ENCODE measurements around the gene TSSC4.
A peak's percentile ranks its signal among the peaks of the same experiment; 100 is the strongest.

Gene TSSC4

DNA sequence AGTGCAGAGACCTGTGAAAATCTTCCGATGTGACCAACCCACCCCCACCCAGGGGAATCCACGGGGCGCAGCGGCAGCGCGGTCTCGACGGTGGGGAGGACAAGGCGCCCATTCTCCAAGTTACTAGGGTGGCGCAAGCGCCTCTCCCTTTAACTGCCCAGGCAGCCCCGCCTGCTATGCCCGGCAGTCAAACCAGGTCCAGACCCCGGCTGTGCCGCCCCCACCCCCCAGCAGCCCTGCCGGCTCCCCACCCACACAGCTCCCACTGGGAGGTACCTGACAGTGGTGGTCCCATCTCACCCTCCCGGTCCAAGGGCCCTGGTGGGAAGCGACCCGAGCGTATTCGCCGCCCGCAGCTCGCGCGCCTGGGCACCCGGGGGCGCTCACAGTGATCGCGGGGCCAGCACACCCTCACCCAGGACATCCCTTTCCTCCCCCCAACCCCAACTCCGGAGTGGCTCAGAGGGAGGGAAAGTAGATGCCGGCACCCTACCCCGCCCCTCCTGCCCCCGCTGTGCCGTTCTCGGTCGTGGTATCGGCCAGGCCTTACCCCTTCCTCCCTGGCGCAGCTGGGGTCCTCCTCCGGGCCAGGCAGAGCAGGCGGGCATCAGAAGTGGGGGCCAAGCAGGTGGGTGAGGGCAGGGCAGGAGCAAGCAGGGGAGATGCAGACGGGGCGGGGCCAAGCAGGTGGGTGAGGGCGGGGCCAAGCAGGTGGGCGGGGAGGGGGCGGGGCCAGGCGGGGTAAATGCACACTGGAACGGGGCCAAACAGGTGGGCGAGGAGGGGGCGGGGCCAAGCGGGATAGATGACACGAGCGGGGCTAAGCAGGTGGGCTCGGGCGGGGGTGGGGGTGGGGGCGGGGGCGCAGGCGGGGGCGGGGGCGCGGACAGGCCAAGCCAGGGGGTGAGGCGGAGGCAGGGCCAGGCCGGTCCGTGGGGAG is 43.6 kb downstream of the TSSC4 start, which contains the start of gene TRPM5:
Gene TRPM5 (minus strand): TSS at position 634 of the 940 bp plus-strand sequence. CDS start 21,478 bp downstream, outside the sequence.
- Histone ChIP-seq H3K27ac (peak within 1 kb of the TSS in 4 of 21 experiments; percentile 21 to 54 (median 30)), H3K4me3 (peak within 1 kb of the TSS; percentile 1 to 38 (median 29))

DNA sequence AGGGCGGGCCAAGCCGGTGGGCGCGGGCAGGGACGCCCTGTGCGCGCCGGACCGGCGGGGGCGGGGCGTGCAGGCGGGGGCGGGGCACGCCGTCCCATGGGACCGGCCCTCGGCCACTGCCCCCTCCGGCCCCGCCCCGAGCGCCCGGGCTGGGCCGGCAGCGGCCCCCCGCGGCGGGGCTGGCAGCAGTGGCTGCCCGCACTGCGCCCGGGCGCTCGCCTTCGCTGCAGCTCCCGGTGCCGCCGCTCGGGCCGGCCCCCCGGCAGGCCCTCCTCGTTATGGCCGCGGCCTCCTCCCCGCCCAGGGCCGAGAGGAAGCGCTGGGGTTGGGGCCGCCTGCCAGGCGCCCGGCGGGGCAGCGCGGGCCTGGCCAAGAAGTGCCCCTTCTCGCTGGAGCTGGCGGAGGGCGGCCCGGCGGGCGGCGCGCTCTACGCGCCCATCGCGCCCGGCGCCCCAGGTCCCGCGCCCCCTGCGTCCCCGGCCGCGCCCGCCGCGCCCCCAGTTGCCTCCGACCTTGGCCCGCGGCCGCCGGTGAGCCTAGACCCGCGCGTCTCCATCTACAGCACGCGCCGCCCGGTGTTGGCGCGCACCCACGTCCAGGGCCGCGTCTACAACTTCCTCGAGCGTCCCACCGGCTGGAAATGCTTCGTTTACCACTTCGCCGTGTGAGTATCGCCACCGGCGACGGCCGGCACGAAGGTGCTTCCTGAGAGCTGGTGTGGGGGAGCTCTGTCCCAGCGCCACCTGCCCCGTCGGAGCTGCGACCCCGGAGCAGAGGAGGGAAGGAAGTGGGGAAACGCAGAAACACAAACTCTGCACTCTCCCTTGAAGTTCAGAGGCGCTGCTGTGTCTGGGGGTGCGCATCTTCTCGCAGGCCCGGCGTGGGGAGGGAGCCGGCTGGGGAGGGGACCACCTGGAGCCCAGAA is 44.5 kb downstream of the TSSC4 start, which contains the start of gene KCNQ1:
Gene KCNQ1 (plus strand): TSS at position 188 of the 925 bp plus-strand sequence. CDS start 91 bp downstream, at position 279.
- Histone ChIP-seq H3K4me3 (peak within 1 kb of the TSS; percentile 1 to 38 (median 29)), H3K27ac (peak within 1 kb of the TSS in 4 of 21 experiments; percentile 21 to 54 (median 30))

DNA sequence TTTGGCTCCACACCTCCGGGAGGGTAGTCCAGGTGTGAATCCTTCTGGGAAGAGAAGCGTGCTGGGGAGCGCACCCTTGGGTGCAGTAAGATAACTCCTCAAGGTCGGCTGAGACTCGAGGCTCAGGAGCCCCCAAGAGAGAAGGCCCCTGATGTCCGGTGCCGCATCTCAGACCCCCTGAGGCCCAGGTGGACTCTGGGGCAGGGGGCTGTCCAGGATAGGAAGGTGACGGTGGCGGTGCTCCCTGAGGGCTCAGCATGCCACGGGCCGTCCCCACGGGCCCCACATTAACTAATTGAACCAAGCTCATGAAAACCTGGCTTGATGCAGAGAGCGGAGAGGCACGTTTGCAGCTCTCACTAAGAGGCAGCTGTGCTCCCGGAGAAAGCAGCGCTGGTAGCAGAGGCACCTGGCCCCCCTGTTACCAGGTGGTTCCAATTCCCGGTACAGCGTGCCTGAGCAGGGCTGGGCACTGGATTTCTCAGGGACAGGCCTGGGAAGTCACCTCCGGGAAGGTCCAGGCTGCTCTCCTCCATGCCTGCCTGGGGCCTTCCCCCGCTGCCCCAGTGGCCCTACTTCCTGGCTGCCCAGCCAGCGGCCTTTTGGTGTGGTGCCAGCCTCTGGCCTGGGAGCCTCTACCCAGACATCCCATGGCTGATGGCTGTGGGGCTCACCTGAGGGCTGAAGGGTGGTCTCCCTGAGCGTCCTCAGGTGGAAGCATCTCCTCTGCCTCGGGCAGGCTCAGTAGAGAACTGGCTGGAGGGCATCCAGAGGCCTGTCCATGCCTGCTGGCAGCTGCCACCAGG is 45.4 kb downstream of the TSSC4 start:
- peak overlapping the region; percentile 1 to 38 (median 29) for H3K4me3 ChIP-seq

DNA sequence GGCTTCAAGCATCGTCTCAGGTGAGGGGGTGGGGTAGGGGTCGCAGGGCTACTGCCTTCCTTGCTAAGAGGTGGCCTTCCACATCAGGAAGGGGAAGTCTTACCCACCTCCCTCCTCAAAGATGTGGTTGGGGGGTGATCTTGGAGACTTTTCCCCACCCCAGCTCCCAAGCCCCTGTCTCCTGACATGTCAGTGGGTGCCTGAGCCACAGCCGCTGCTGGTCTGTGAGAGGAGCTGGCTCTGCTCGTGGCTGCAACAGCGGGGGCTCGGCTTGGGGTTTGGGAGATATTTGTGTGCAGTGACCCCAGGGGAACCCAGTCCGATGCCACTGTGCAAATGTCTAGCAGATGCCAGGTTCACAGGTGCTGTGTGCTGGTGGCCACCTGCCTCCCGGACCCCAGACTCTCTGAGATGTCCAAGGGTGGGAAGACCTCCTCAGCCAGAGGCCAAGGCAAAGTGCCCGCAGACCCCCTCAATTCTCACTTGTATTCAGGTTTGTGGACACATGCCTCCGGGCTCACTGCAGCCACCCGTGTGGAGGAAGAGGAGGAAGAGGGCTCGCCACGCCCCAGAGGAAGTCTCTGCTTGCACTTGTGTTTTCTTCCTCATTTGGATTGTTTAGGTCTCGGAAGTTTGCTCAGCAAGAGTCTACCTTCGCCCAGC is 46.2 kb downstream of the TSSC4 start:
- Histone ChIP-seq H3K27ac (peak overlapping the region in 6 of 21 experiments; percentile 20 to 69 (median 34)), H3K4me3 (peak overlapping the region in 1 of 7 experiments; percentile 31)

More for the DNA sequence above, 45.4 kb downstream of the TSSC4 start:
- peak overlapping the region in 4 of 21 experiments; percentile 20 to 69 (median 39) for H3K27ac ChIP-seq

DNA sequence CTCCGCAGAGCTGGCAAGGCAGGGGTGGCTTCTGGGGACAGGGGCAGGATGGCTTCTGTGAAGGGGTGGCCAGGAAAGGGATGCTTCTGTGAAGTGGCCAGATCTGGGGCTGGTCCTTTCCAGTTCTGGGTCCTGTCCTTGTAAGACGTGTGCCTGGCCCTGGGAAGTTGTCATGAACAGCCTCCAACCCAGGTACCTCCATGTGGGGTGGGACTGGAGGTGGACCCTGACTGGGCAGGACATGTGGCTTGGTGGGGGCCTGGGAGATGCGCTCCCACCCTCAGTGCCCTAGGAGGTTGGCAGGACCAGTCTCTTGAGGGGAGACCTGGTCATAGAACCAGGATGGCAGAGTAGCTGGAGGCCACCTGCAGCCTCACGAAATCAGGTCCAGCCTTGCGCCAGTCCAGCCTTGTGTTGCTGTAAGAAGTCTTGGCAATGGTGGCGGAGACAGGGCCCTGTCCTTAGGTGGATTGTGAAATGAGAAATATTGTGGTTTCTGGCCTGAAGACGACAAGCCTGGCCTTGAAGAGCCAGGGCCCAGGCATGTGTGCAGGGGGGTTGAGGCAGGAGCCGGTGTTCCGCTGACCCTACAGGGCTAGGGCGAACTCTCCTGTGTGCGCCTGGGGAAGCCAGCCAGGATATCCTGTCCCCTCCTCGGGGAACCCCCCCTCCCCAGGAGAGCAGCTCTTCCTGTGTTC is 46.9 kb downstream of the TSSC4 start:
- Histone ChIP-seq H3K4me3 (no peak overlapping the region), H3K27ac (peak overlapping the region in 7 of 21 experiments; percentile 26 to 69 (median 37))

DNA sequence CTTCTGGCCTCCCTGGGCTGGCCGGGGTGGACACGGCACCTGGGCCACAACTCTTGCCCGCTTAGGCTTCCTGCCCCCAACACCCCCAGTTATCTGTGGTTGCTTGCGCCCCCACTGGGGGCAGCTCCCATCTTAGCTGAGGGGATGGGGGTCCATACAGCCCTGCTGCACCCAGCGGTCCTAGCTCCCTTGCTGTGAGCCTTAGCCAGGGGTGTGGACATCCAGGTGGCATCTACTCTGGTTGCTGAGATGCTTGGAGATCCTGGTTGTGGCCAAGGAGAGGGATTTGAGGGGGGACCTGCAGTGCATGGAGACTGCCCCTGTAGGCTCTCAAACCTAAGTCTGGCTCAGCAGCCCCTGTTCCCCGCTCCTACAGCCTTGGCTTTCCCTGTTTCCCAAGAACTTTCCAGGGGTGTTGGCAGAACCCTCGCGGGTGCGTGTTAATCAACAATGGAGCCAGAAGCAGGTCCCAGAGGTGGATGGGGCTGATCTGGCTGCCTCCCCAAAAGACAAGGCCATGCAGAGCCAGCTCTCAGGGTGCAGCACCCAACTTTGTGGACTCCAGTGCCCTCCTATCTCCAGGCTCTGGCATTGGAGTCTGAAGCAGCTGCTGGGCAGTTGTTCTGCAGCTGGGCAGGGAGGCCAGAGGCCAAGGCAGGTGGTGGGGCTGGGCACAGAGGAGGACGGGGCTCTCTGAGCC is 47.6 kb downstream of the TSSC4 start:
- Histone ChIP-seq H3K4me3 (no peak overlapping the region), H3K27ac (peak overlapping the region in 1 of 21 experiments; percentile 69)

DNA sequence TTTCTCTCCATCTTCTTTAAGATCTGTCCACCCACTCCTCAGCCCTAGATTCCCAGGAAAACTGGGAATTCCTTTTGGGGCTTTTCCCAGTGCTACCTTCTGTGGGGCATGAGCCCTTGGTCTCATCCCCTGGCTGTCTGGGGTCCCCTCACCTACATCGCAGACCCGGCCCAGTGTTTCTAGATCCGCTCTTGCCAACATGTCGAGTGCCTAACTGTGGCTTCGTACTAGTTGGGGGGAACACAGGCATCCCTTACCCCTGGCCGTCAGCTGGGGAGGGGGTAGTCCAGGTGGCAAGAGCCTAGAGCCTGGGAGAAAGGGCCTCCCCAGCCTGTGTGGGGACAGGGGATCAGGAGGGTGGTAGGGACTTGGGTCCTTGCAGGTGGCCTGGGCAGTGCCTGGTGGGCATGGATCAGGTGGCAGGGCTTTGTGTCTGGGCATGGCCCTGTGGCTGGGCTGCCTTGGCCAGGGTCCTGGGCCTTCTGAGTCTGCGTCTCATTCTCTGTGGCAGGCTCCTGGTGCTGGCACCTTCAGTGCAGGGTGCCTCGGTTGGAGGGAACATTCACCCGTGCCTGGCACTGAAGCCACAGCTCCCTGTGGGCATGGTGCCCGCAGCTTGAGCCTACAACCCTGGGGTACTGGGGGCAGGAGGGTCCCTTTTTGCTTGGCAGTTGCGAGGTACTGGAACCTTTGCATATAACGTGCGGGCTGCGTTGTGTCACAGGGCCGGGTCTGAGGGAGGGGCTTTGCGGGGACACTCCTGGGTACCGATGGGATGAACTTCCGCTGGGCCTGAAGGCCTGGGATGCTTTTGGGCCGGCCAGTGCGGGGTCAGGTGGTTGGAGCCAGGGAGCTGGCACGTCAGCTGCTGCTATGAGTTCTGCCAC is 48.4 kb downstream of the TSSC4 start:
- Histone ChIP-seq H3K4me3 (no peak overlapping the region), H3K27ac (no peak overlapping the region)

DNA sequence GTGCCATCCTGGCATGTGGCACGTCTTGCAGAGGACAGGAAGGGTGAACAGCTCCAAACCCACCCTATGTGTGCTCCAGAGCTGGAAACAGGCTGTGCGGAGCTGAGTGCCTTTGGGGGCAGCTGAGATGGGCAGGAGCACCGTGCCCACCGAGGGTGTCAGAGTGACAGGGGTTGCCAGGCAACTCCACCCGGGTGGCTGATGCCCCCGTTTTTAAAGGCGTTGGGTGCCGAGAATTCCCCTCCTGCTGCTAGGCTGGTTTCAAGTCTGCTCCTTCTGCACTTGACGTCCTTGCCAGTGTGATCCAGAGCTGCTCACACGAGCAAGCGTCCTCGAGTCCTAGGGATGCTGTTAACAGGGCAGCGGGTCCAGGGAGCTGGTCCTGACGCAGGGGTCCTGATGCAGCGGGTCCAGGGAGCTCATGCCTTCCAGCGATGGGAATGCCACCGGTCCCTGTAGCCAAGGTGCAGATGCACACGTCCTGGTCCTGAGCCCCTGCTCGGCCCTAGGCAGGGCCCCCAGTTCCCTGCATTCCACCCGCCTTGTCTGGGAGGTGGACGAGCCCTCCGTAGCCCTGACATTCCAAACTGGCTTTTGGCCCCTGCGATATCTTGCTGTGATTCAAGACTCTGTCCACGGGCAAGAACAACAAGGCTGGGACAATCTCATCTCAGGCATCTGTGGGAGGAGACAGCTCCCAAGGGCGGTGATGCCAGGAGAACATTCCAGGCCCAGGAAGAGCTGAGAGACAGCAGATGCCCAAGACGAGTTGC is 49.2 kb downstream of the TSSC4 start:
- Histone ChIP-seq H3K27ac (no peak overlapping the region), H3K4me3 (no peak overlapping the region)

DNA sequence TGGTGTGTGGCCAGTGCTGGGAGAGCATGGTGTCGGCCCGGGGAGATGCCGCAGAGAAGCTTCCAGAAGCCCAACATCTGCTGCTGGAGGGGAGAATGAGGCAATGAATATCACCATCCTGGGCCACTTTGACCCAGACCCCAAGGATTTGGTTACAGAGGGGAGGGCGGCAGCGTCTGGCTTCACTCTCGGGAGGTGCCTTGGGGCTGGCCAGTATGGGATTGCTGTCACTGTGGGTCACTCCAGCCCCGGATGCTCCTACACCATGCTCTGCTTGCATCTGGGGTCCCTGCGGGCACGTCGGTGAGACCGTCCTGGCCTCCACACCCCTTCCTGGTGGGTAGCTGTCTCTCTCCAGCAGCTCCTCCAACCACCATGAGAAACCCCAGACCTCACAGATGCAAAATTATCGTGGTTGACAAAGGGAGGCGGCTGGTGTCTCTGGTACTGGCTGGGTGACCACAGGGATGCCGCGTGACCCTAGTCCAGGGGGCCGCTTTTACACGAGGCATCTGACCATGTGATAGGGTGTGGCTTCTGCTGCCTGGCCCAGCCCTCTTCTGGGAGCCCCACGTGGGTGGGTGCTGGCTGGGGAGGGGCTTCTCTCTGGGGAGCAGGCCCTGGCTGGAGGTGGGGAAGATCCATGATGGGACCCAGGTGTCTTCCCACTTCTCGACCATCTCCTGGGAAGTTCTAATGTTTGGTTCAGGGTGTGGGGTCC is 49.9 kb downstream of the TSSC4 start:
- Histone ChIP-seq H3K4me3 (no peak overlapping the region), H3K27ac (no peak overlapping the region)

DNA sequence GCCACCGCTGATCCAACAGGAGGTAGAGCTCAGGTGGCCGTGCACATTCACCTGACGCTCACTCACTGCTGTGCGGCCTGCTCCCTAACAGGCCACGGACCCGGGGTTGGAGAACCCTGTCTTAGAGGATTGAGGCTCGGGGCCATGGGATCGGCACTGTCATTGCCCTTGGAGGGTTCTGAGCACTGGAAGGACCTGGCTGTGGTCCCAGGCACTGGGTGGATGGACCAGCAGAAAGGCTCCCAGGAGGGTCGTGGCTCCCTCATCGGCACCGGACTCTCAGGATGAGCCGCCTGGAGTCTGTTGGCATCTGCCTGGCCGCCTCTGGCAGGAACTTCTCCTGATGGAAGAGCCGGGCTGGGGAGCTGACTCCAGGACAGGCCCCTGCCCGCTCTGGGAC is 50.8 kb downstream of the TSSC4 start:
- no peak overlapping the region for H3K27ac ChIP-seq

DNA sequence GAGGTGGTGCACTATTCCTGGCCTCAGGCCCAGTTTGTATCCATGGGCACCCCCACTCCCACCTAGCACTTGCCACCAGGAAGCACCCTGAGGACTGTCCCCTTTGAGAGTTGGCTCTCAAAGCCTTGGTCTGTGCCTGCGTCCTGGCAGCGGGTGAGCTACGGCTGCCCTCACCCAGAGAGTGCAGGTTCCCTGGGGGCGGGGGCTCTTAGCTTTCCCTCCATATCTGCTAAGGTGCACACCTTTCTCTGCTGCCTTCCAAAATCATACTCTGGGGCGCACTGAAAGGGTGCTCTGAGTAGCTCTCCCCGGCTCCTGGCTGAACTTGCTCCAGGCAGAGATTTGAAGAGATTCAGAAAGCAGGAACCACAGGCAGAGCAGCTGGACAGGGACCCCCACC is 51.4 kb downstream of the TSSC4 start:
- no peak overlapping the region for H3K27ac ChIP-seq
- H3K4me3 ChIP-seq: no peak overlapping the region

More for the DNA sequence above, 50.8 kb downstream of the TSSC4 start:
- no peak overlapping the region for H3K4me3 ChIP-seq

DNA sequence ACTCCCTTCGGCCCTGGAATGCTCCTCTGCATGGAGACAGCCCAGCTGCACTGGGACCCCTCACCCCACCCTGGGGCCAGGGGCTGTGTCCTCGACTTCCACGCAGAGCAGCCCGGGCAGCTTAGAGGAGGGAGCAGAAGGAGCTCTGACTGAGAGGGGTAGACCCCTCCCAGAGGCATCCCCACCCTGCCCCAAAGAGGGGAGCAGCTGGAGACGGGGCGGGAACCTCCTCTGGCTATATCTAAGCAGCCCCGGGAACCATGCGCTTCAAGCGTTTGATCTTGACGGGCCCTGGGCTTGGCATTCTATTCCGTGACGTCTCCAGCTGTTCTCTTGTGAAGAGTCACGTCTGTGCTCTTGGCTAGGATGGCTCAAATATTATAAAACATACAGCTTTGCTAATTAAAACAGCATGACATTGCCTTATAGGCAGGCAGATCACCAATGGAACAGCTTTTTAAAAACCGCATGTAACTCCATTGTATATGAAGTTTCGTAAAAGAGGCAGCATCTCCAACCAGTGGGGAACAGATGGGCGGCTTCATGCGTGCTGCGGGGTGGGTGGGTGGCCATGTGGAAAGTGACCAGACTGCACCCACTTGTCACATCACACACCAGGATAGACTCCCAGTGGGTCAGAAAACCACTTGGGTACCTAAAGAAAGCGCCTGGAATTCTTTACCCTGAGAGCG is 51.9 kb downstream of the TSSC4 start:
- Histone ChIP-seq H3K4me3 (no peak overlapping the region), H3K27ac (no peak overlapping the region)

DNA sequence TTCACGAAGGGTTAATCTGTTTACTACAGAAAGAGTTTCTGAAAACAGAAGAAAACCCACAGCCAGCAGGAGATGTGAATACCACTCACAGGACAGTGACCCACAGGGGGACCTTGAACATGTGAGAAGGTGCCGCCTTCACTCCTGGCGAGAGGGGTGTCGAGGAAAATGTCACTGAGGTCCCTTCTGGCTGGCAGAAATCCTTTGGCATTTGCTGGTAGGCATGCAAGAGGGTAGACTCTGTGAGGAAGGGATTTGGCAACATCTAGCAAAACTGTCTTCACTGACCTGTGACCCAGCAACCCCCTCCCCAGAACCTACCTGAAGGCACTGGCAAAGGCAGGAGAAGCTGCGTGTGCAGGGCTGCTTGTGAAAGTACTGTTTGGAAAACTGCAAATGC is 52.9 kb downstream of the TSSC4 start:
- no peak overlapping the region for H3K27ac ChIP-seq
- H3K4me3 ChIP-seq: no peak overlapping the region

All from skin epidermis (tissue), 12 donors.